HepG2 (cell line): ENCODE results near the gene KIF3A. TPM values are rescaled to one million over a fixed set of nuclear protein-coding genes. Genes with fewer than 3 reads are reported as not detected.

ENCODE experiments used
- ARNTL ChIP-seq: sonication (generic); formaldehyde crosslinking; IDR thresholded peaks from 2 replicates; pipeline ENCODE4 v1.4.0; 2020; ENCODE audit warnings: mild to moderate bottlenecking, missing genetic modification reagents
- CENPX ChIP-seq: sonication (generic); formaldehyde crosslinking; IDR thresholded peaks from 2 replicates; pipeline ENCODE4 v1.9.0; 2021; ENCODE audit warnings: mild to moderate bottlenecking, missing genetic modification reagents, moderate library complexity
- CERS6 ChIP-seq: sonication (generic); formaldehyde crosslinking; IDR thresholded peaks from 2 replicates; pipeline ENCODE4 v1.5.0; 2020; ENCODE audit warnings: missing genetic modification reagents
- EZH2 ChIP-seq: conservative IDR thresholded peaks from 2 replicates; pipeline ENCODE4 v1.6.1; 2012; ENCODE audit warnings: mild to moderate bottlenecking, low read depth, low read length, moderate library complexity
- MXD3 ChIP-seq: IDR thresholded peaks from 2 replicates; pipeline ENCODE4 v1.6.1; 2016; ENCODE audit warnings: mild to moderate bottlenecking, missing biosample characterization, missing genetic modification reagents
- NFIC ChIP-seq: IDR thresholded peaks from 2 replicates; pipeline ENCODE4 v1.6.1; 2012; ENCODE audit warnings: mild to moderate bottlenecking, low read length, inconsistent platforms
- NRL ChIP-seq: sonication (generic); formaldehyde crosslinking; IDR thresholded peaks from 2 replicates; pipeline ENCODE4 v1.5.0; 2020; ENCODE audit warnings: missing genetic modification reagents, mild to moderate bottlenecking, moderate library complexity, borderline replicate concordance
- RELA ChIP-seq: sonication (generic); formaldehyde crosslinking; IDR thresholded peaks from 2 replicates; pipeline ENCODE4 v1.4.0; 2020; ENCODE audit warnings: missing genetic modification reagents
- RORA ChIP-seq: sonication (generic); formaldehyde crosslinking; IDR thresholded peaks from 2 replicates; pipeline ENCODE4 v1.5.0; 2020; ENCODE audit warnings: mild to moderate bottlenecking, missing genetic modification reagents, moderate library complexity
- SRY ChIP-seq: sonication (generic); formaldehyde crosslinking; IDR thresholded peaks from 2 replicates; pipeline ENCODE4 v1.8.0; 2022; ENCODE audit warnings: mild to moderate bottlenecking, missing genetic modification reagents
- TERF1 ChIP-seq: sonication (generic); formaldehyde crosslinking; IDR thresholded peaks from 2 replicates; pipeline ENCODE4 v1.8.0; 2022; ENCODE audit warnings: mild to moderate bottlenecking, missing genetic modification reagents, moderate library complexity
- TFDP1 ChIP-seq: IDR thresholded peaks from 2 replicates; pipeline ENCODE4 v1.6.1; 2016; ENCODE audit warnings: missing compliant biosample characterization, missing genetic modification reagents, borderline replicate concordance
- TP53 ChIP-seq: sonication (generic); formaldehyde crosslinking; conservative IDR thresholded peaks from 2 replicates; pipeline ENCODE4 v1.4.0; 2020; ENCODE audit warnings: missing genetic modification reagents
- WIZ ChIP-seq: sonication (generic); formaldehyde crosslinking; IDR thresholded peaks from 2 replicates; pipeline ENCODE4 v1.5.1; 2020; ENCODE audit warnings: mild to moderate bottlenecking, missing genetic modification reagents
- ZBTB14 ChIP-seq: sonication (generic); formaldehyde crosslinking; IDR thresholded peaks from 2 replicates; pipeline ENCODE4 v1.4.0; 2020; ENCODE audit warnings: missing genetic modification reagents
- ZBTB37 ChIP-seq: sonication (generic); formaldehyde crosslinking; IDR thresholded peaks from 2 replicates; pipeline ENCODE4 v1.4.0; 2020; ENCODE audit warnings: mild to moderate bottlenecking, missing genetic modification reagents
- ZBTB7A ChIP-seq: sonication (generic); formaldehyde crosslinking; IDR thresholded peaks from 2 replicates; pipeline ENCODE4 v1.8.0; 2022; ENCODE audit warnings: mild to moderate bottlenecking, missing genetic modification reagents
- ZKSCAN8 ChIP-seq: IDR thresholded peaks from 2 replicates; pipeline ENCODE4 v1.6.1; 2016; ENCODE audit warnings: borderline replicate concordance, missing genetic modification reagents, missing compliant biosample characterization
- ZNF253 ChIP-seq: sonication (generic); formaldehyde crosslinking; IDR thresholded peaks from 2 replicates; pipeline ENCODE4 v1.8.0; 2022; ENCODE audit warnings: mild to moderate bottlenecking, missing genetic modification reagents, borderline replicate concordance
- ZNF333 ChIP-seq: sonication (generic); formaldehyde crosslinking; IDR thresholded peaks from 2 replicates; pipeline ENCODE4 v1.4.0; 2020; ENCODE audit warnings: mild to moderate bottlenecking, missing genetic modification reagents, borderline replicate concordance
- ZNF777 ChIP-seq: sonication (generic); formaldehyde crosslinking; IDR thresholded peaks from 2 replicates; pipeline ENCODE4 v1.4.0; 2020; ENCODE audit warnings: missing genetic modification reagents
- polyA plus RNA-seq, 8 experiments: library from polyadenylated mRNA; depleted of rRNA in 3 of 8; stranded (reverse) in 7 of 8; unstranded in 1 of 8; fragments of >200 nt; fragmentation: Illumina TruSeq in 4 of 8; extraction: Trizol in 4 of 8; gene quantifications; 2 replicates each; pipeline versions ENCODE4 v1.2.1 to v1.2.3, GENCODE V29; 2011 to 2016; ENCODE audit warnings: low read depth in 4 of 8, missing spikeins in 1 of 8, mixed read lengths in 1 of 8; ENCODE audit not compliant: insufficient read depth in 1 of 8
- total RNA-seq, 5 experiments: library from RNA; depleted of rRNA; stranded (reverse); fragments of >200 nt; fragmentation: Illumina TruSeq; extraction: Trizol; gene quantifications; 2 replicates each; pipeline ENCODE4 v1.2.3, GENCODE V29; 2016; ENCODE audit warnings: low read depth in 1 of 5

Gene KIF3A
- total and polyA plus RNA-seq, 2 of the 13 experiments (the other 11 are each of a cell fraction or from before 2014, with no cell fraction given) = 2.3 to 8.4 TPM

GRCh38 chr5:132736853-132737833 lies at the start of gene KIF3A (continued):
- TF ChIP-seq EZH2 (no peak), TERF1 (CRISPR knock-in tag) (no peak), MXD3 (CRISPR knock-in tag) (peak; percentile 50; the same call in 1 of the 2 replicates), RORA (CRISPR knock-in tag) (no peak), CERS6 (CRISPR knock-in tag) (no peak), ZBTB37 (no peak), TFDP1 (CRISPR knock-in tag) (no peak), ZNF333 (CRISPR knock-in tag) (0 out of 2 replicates have a peak, but pooled peaks have one; percentile 76), ARNTL (CRISPR knock-in tag) (0 out of 2 replicates have a peak, but pooled peaks have one; percentile 29), RELA (CRISPR knock-in tag) (no peak), ZKSCAN8 (no peak), ZBTB7A (no peak), TP53 (CRISPR knock-in tag) (no peak), ZNF253 (CRISPR knock-in tag) (no peak), ZBTB14 (CRISPR knock-in tag) (no peak), SRY (CRISPR knock-in tag) (peak; percentile 45; the same call in 1 of the 2 replicates), WIZ (CRISPR knock-in tag) (no peak; the same call in 1 of the 2 replicates), NFIC (no peak), CENPX (no peak), NRL (CRISPR knock-in tag) (peak; percentile 5; the same call in 1 of the 2 replicates), ZNF777 (CRISPR knock-in tag) (0 out of 2 replicates have a peak, but pooled peaks have one; percentile 22)
